Left hindlimb (tissue), 1 donor: ENCODE results near the gene MOB3C.

Experiments
- DNase-seq: peaks from one replicate; pipeline ENCODE4 v3.0.0-alpha.2; 2018

Gene MOB3C

DNA sequence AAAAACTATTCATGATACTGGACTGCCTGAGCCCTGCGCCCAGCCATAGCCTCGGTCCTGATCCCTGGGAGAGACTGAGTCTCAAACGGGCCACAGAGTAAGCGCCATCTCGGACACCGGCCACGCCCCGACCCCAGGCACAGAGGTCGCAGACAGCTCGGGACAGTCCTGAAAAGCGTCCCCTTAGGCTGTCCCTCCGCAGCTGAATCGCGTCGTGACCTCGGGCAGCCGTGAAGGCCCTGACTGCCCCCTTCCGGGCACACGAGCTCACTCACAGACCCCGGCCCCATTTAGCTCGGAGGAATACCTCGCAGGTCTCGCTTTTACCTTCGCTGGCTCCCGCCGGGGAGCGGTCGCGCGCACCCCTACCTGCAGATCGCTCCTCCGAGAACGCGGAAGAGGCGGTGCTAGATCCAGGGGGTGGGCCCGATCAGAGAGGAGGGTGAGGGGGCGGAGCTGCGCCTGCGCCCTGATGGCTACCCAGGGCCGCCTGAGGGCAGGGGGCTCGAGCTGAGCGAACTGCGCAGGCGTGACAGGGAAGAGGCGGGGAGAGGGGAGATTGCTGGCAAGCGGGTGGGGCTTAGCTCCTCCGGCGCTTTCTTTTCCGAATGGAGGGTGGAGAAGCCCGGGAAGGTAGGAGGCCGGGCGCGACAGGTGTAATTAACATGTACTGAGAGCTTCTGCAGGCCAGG, 12.6 kb downstream of the MOB3C start, which contains the start of gene MKNK1:
MKNK1 (minus strand) TSS at position 411 of the 692 bp plus-strand sequence. CDS start 20,941 bp downstream, outside the sequence.
- peak; percentile 98 for DNase-seq

DNA sequence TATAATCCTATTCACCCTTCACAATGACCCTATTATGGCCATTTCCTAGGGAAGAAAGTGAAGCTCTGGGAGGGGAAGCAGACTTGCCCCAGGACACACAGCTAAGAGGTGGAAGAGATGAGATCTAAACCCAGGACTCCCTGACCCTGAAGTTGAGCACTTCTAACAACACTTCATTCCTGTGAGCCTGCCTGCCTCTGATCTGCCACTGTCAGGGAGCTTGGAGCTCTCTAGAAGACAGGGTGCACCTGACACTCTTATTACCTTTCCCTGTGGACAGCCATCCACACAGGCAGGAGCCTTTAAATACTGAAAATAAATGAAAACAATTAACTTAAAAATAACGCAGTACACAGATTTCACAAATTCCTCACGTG, 13.1 kb downstream of the MOB3C start:
- DNase-seq: no peak

GRCh38 chr1:46601257-46602007, 15.2 kb downstream of the MOB3C start:
- no peak for DNase-seq

- no peak for DNase-seq
Observed at GRCh38 chr1:46599059-46599970, 17.3 kb downstream of the MOB3C start.

GRCh38 chr1:46596846-46597245, 19.8 kb downstream of the MOB3C start:
- DNase-seq: no peak

DNA sequence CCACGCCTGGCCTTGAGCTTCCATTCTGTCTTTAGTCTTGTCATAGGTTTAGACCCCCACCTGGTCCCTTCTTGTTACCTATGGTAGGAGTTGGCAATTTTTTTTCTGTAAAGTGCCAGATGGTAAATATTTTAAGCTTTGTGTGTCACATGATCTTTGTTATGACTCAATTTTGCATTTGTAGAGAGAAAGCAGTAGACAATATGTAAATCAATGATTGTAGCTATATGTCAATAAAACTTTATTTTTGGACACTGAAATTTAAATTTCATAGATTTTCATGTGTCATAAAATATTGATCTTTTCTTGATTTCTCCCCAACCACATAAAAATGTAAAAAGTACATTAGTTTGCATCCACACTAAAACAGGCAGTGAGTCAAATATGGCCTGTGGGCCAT, 20.6 kb downstream of the MOB3C start:
- DNase-seq: no peak

DNA sequence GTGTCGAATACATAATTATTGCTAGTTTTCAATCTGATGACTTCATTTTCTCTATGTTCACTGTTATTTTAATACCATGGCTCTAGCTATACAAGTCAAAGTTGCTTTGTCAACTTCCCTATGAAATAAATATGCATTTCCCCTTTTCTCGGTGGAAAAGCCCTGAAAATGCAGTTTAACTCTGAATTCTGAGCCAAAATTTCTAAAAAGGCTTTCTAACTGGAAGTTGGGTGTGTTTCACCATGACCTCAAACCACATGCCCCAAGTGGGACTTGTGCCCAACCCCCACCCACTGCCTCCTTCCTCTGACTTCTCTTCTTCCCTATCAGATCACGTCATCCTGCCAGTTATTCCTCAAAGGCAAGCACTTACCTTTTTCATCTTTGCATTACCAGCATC, 21.5 kb downstream of the MOB3C start:
- DNase-seq: peak; percentile 72

GRCh38 chr1:46594063-46594462, 22.5 kb downstream of the MOB3C start:
- no peak for DNase-seq

GRCh38 chr1:46592823-46593222, 23.8 kb downstream of the MOB3C start:
- no peak for DNase-seq

- DNase-seq: no peak
Observed at GRCh38 chr1:46589529-46589928, 27.1 kb downstream of the MOB3C start.

DNA sequence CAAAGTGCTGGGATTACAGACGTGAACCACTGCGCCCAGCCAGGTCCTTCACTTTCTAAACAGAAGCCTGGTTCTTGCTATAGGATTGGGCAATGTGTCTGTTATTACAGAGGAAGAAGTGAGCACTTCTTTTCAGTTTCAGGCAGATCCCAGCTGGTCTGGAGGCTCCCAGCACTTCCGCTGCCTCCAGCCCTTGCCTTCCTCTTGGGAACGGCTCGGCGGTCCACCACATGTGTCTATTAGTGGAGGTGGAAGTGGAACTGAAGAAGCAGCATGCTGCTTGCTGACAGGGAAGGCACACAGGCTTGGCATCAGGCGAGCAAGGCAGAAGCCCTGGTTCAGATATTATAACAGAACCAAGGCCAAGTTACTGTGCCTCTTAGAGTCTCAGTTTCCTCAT, 29.5 kb downstream of the MOB3C start:
- DNase-seq: no peak

GRCh38 chr1:46585312-46585938, 31.2 kb downstream of the MOB3C start:
- no peak for DNase-seq

DNA sequence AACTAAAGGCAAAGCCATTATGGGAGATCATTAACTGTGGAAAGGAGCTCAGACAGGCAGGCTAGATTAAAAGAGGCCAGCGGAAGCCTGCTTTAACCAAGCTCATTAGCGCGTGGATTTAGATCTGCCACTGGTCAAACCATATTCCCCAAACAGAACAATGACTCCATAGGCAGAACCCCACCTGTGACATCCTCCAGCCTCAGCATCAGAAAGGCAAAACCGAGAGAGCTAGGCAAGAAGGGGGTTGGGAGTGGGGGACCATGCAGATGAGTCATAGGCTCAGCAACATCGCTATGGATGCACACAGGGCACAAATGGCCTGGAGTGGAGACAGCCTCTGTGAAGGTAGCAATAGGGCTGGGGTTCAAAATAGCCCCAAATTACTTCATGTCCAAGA, 33.1 kb downstream of the MOB3C start:
- no peak for DNase-seq

- DNase-seq: no peak
Observed at GRCh38 chr1:46582972-46583371, 33.6 kb downstream of the MOB3C start.

DNA sequence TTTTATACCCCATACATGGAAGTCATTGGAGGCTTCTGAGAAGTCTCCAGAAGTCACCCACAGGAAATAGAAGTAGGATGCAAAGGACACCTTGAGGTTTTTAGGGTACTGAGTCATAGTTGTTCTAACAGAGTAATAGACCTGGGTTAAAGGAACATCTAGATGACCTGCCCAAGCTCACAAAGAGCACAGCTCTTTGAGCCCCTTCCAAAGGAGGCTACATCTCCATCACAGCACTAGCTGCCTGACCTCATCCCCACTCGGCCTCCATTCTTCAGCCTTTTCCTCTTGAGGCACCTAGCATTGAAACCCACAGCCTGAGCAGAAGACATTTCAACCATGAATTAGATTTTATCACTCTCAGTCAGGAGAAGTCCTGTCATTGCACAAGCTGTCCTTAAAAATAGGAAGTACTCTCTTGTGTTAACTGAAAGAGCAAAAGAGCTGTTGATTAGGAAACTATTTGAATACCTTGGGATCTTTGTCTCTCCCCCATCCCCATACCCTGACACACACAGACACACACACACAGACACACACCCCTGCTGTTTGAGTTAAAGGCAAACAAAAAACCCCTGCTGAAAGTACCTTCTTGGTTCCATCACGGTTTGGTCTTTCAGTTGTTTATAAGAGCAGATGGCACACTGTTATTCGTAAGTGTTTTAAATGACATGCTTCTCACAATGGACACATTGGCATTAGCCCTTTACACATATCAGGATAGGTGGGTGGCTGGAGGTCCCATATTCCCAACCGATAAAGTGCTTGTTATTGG, 34.7 kb downstream of the MOB3C start:
- DNase-seq: no peak

DNA sequence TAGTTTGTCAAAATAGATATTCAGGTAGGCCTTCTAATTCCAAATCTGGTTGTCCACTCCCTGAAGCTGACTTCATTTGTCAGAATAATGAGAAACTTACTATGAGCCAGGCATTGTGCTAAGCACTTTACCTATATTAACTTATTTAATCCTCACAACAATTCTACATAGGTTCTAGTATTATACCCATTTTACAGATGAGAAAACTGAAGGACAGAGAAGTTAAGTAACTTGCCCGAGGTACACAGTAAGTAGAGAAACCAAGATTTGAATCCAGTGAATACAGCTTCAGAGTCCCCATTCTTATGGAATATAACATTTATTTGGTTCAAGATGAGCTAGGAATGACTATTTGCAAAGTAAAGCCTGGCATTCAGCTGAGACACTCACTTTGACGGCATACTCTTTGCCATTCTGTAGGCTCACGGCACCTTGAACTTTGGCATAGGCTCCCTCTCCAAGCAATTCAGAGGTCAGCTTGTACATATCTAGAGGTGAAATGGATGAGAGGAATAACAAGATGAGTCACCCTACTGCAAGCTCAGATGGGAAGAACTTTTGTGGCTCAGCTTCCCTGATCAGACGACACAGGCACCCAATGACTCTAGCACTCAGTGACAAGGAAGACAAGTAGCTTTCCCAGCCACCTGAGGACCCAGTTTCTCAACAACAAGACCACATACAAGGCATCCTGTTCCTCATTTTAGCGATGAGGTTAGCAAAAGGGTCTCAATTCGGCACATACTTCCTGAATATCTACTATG, 36.3 kb downstream of the MOB3C start:
- no peak for DNase-seq

- no peak for DNase-seq
Observed at GRCh38 chr1:46577671-46578070, 38.9 kb downstream of the MOB3C start.

GRCh38 chr1:46576596-46576995, 40.0 kb downstream of the MOB3C start:
- no peak for DNase-seq

- no peak for DNase-seq
Observed at GRCh38 chr1:46575778-46576177, 40.8 kb downstream of the MOB3C start.

GRCh38 chr1:46575300-46575699, 41.3 kb downstream of the MOB3C start:
- DNase-seq: no peak

DNA sequence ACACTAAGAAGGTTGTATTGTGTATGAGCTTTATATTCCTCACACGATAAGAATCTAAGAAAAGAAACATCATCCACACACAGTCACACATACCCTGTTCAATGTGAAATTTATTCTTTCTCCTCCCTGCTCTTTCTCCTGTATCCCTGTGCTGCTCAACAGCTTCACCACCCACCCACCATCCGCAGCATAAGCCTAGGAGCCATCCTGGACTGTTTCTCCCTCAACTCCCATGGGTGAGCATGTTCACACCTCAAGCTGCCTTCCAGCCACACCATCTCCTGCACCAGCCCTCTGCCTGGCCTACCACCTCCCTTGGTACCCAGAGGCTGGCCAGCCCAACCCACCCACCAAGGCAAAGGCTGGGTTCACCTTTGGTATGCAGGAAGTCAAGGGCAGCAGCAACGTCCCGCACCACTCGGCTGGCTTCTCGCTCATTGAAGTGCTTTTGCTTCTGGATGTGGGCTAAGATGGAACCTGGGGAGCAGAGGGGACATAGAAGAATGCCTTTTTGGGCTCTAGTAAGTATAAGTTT, 44.9 kb downstream of the MOB3C start:
- DNase-seq: no peak
